Measurements from ENCODE around the gene DALRD3. TPM values are rescaled to one million over a fixed set of nuclear protein-coding genes. Genes with fewer than 3 reads are reported as not detected.
A peak's percentile ranks its signal among the peaks of the same experiment; 100 is the strongest.
"Not testable (repeated sequence)": the region's sequence is repeated elsewhere in the genome, so short reads cannot be mapped to it uniquely, and the experiment has no call there.

DALRD3 gene
- total RNA-seq, 5 donors from 2014 or later (not counting 1 experiment from before 2014, with no cell fraction given) = 20.8 to 35.1 (median 30.3) TPM

DNA sequence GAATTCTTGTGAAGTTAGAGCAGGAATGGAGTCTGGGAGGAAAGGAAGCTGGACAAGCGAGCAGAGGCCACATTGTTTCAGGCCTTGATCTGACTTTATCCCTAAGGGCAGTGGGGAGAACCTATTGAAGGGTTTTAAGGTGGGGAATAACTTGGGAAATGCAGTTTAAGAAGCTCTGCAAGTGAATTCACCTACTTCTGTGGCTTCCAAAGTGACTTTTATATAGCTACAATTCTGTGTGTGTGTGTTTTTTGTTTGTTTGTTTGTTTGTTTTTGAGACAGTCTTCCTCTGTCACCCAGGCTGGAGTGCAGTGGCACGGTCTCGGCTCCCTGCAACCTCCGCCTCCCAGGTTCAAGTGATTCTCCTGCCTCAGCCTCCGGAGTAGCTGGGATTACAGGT is 9.8 kb downstream of the DALRD3 start:
- not testable (repeated sequence) for H3K9me3 Mint-ChIP-seq; H3K4me3 ChIP-seq (ENCODE audit: control insufficient read depth in 1 of 2, extremely low read depth in 1 of 2, low read length in 1 of 2); H3K9me3 ChIP-seq; H3K36me3 Mint-ChIP-seq; ATAC-seq (replicated peaks in 1 of 4); H3K27me3 Mint-ChIP-seq; DNase-seq; H3K27me3 ChIP-seq (replicated peaks in 1 of 2; ENCODE audit: control insufficient read depth in 2 of 2, extremely low read depth in 1 of 2, insufficient read depth in 2 of 2, low read length in 1 of 2)
- CTCF ChIA-PET = interaction anchor here in 1 of 2 donors (0.5 to 3.2 kb wide), 2 partner anchors 12 to 66 kb away, joined by 4 to 46 read pairs; partner anchors contain the start of gene NDUFAF3
- Histone ChIP-seq H3K27ac (ENCODE audit: low read length) (peak overlapping the region; percentile 95), H3K36me3 (ENCODE audit: control insufficient read depth in 2 of 2, extremely low read depth in 1 of 2, insufficient read depth in 1 of 2, low read length in 1 of 2) (peaks cover 18% of the 10 kb centered on the region in 2 donors), H3K4me1 (ENCODE audit: control insufficient read depth in 1 of 2, extremely low read depth in 1 of 2, insufficient read depth in 2 of 2, low read length in 2 of 2) (peaks cover 0 to 27% of the 10 kb centered on the region in 2 experiments)
- 80% methylated on average over 1 of the region's 5 CpGs for WGBS (ENCODE audit: insufficient coverage)
- Mint-ChIP-seq H3K4me3 (peak overlapping the region; percentile 93 to 100 (median 99)), H3K27ac (peak overlapping the region; percentile 100), H3K4me1 (peaks cover 31 to 40% (median 39%) of the 10 kb centered on the region in 3 donors)
- POLR2A ChIA-PET = interaction anchor here (0.6 to 1.1 kb wide), 2 partner anchors 21 to 168 kb away, joined by 4 to 6 read pairs; partner anchors contain the start of gene IMPDH2 (in 1 of the 2)

DNA sequence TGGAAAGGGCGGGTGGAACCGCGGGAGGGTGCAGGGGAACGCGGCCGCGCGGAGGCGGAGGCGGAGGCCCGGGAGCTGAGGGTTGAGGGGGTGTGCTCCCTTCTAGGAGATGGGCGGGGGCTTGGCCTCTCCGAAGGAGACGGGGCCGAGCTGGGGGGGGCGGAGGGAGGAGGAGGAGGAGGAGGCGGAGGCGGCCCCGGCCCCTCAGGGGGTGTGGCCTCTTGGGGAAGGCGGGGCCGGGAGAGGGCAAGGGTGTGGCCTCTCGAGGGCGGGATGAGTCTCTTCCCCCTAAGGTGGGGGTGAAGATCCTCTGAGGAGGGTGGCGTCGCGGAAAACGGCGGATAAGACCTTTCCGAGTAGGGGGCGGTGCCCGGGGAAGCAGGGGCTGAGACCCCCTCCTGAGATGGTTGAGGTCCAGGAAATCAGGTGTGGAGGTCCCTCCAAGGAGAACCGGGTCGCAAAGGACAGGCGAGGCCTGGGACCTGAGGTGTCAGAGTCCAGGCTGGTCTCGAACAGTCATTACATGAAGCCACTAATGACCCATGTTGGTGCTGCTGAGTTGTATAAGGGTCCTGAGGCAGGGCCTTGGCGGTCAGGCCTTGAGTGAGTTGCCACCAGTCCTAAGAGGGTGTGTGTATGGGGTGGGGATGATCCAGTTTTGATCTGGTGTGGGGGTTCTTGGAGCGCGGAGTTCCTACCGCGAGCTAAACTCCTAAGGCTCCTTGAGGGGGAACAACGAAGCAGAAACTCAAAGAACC is 10.4 kb downstream of the DALRD3 start:
- ATAC-seq (replicated peaks in 1 of 4) (peak; percentile 59 to 70 (median 62)), DNase-seq (peak; percentile 60 to 88 (median 74))
- Histone ChIP-seq H3K27ac (ENCODE audit: low read length) (peak overlapping the region; percentile 95), H3K4me3 (ENCODE audit: control insufficient read depth in 1 of 2, extremely low read depth in 1 of 2, low read length in 1 of 2) (peak overlapping the region; percentile 72 to 96), H3K4me1 (ENCODE audit: control insufficient read depth in 1 of 2, extremely low read depth in 1 of 2, insufficient read depth in 2 of 2, low read length in 2 of 2) (peaks cover 0 to 27% of the 10 kb centered on the region in 2 experiments), H3K27me3 (replicated peaks in 1 of 2; ENCODE audit: control insufficient read depth in 2 of 2, extremely low read depth in 1 of 2, insufficient read depth in 2 of 2, low read length in 1 of 2) (no peaks in the 10 kb centered on the region), H3K36me3 (ENCODE audit: control insufficient read depth in 2 of 2, extremely low read depth in 1 of 2, insufficient read depth in 1 of 2, low read length in 1 of 2) (peaks cover 11 to 16% of the 10 kb centered on the region in 2 donors), H3K9me3 (no peaks in the 10 kb centered on the region)
- peak overlapping the region; percentile 93 to 100 (median 99) for H3K4me3 Mint-ChIP-seq
- H3K27ac Mint-ChIP-seq = peak overlapping the region; percentile 100
- CTCF ChIA-PET = interaction anchor here (0.5 to 3.2 kb wide), 16 partner anchors 8 to 575 kb away, joined by 3 to 64 read pairs (median 6); partner anchors contain the start of genes DAG1 (in 1 of the 2), IMPDH2 (in 1 of the 2), NDUFAF3 (in 1 of the 2) and P4HTM (in 1 of the 2)
- 59% methylated on average over 12 of the region's 41 CpGs for WGBS (ENCODE audit: insufficient coverage)
- H3K9me3 Mint-ChIP-seq = no peaks in the 10 kb centered on the region
- peaks cover 31 to 40% (median 36%) of the 10 kb centered on the region in 3 donors for H3K4me1 Mint-ChIP-seq
- H3K36me3 Mint-ChIP-seq = peaks cover 8% of the 10 kb centered on the region
- no peaks in the 10 kb centered on the region for H3K27me3 Mint-ChIP-seq
- POLR2A ChIA-PET = interaction anchor here (0.6 to 1.5 kb wide), 11 partner anchors 10 to 664 kb away, joined by 3 to 16 read pairs (median 4); partner anchors contain the start of genes DALRD3 (in 1 of the 2), NDUFAF3 (in 1 of the 2) and QRICH1 (in 1 of the 2)

DNA sequence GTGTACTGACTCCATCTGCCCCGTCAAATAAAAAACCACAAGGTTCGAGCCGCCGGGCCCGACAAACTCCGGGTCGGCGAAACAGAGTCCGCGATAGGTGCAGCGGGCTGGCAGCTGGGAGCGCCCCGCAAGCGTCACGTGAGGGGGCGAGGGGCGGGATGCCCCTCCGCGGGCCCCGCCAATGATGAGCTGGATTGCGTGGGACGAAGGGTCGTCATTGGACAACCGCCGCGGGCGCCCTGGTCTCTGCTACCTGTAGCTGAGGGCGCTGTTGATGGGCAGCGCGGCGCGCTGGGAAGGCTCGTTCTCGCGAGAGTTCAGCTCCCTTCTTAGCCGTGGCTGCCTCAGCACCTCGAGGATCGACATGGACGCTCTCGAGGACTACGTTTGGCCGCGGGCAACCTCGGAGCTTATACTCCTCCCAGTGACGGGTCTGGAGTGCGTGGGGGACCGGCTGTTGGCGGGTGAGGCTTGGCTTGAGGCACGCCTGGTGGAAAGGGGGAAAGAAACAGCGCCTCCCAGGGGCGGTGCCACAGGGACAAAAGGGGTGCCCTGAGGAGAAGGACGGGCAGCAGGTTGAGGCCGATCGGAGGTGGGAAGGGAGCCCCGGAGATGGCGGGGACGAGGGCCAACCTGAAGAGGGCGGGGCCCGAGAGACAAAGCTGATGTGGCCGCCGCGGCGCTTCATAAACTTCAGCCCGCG is 11.2 kb downstream of the DALRD3 start, which contains the start of gene WDR6:
Gene WDR6 (plus strand): TSS at position 324 of the 703 bp plus-strand sequence. CDS start 41 bp downstream, at position 365.
- H3K4me1 ChIP-seq (ENCODE audit: control insufficient read depth in 1 of 2, extremely low read depth in 1 of 2, insufficient read depth in 2 of 2, low read length in 2 of 2) = peaks cover 0 to 27% of the 10 kb centered on the region in 2 experiments
- POLR2A ChIA-PET = interaction anchor here (0.5 to 1.5 kb wide), 17 partner anchors 10 to 665 kb away, joined by 3 to 16 read pairs (median 4); partner anchors contain the start of genes DALRD3 (in 1 of the 2), NDUFAF3 (in 1 of the 2) and QRICH1 (in 1 of the 2)
- H3K27ac Mint-ChIP-seq = peak within 1 kb of the TSS; percentile 100

DNA sequence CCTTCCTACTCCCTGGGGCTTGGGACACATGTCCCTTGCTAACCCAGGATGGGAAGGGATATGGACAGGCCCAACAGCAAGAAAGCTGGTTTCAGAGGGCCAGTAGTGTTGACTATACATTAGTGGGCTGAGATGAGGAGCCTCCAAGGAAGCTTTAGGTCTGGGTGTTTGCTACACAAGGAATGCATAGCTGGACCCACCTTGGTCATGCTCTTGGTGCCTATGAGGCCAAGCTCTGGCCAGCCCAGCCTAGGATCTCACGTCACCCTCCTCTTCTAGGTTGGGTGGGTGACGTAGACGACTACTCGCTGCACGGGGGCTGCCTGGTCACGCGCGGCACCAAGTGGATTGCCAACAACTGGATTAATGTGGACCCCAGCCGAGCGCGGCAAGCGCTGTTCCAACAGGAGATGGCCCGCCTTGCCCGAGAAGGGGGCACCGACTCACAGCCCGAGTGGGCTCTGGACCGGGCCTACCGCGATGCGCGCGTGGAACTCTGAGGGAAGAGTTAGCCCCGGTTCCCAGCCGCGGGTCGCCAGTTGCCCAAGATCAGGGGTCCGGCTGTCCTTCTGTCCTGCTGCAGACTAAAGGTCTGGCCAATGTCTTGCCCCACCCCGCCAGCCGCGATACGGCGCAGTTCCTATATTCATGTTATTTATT is 11.8 kb downstream of the DALRD3 start:
- ChIA-PET POLR2A (interaction anchor here (0.5 to 1.5 kb wide), 13 partner anchors 12 to 195 kb away, joined by 3 to 16 read pairs (median 5); partner anchors contain the start of genes DALRD3 (in 1 of the 2), NDUFAF3 (in 1 of the 2) and QRICH1 (in 1 of the 2)), CTCF (interaction anchor here (0.6 to 3.2 kb wide), 17 partner anchors 11 to 464 kb away, joined by 3 to 64 read pairs (median 6); partner anchors contain the start of genes ARIH2 (in 1 of the 2), DAG1 (in 1 of the 2), DALRD3 (in 1 of the 2) and IMPDH2 (in 1 of the 2))
- Mint-ChIP-seq H3K9me3 (no peaks in the 10 kb centered on the region), H3K4me1 (peaks cover 23 to 35% (median 29%) of the 10 kb centered on the region in 3 donors), H3K27ac (peak overlapping the region; percentile 100), H3K36me3 (peaks cover 1% of the 10 kb centered on the region), H3K27me3 (no peaks in the 10 kb centered on the region), H3K4me3 (peak overlapping the region; percentile 93 to 100 (median 99))
- ATAC-seq (replicated peaks in 1 of 4) (no peak), DNase-seq (peak in 3 of 35 experiments; percentile 23 to 39 (median 26))
- peak overlapping the region; percentile 95 for H3K27ac ChIP-seq (ENCODE audit: low read length)
- 7% methylated on average over 32 of the region's 32 CpGs for WGBS (ENCODE audit: insufficient coverage)
- peak overlapping the region; percentile 72 to 96 for H3K4me3 ChIP-seq (ENCODE audit: control insufficient read depth in 1 of 2, extremely low read depth in 1 of 2, low read length in 1 of 2)
- H3K27me3 ChIP-seq (replicated peaks in 1 of 2; ENCODE audit: control insufficient read depth in 2 of 2, extremely low read depth in 1 of 2, insufficient read depth in 2 of 2, low read length in 1 of 2) = no peaks in the 10 kb centered on the region
- peaks cover 0 to 4% of the 10 kb centered on the region in 2 donors for H3K36me3 ChIP-seq (ENCODE audit: control insufficient read depth in 2 of 2, extremely low read depth in 1 of 2, insufficient read depth in 1 of 2, low read length in 1 of 2)
- no peaks in the 10 kb centered on the region for H3K9me3 ChIP-seq
- H3K4me1 ChIP-seq (ENCODE audit: control insufficient read depth in 1 of 2, extremely low read depth in 1 of 2, insufficient read depth in 2 of 2, low read length in 2 of 2) = peaks cover 0 to 24% of the 10 kb centered on the region in 2 experiments

More for the DNA sequence above, 11.2 kb downstream of the DALRD3 start, which contains the start of gene WDR6:
- CTCF ChIA-PET = interaction anchor here (0.6 to 3.2 kb wide), 21 partner anchors 8 to 463 kb away, joined by 3 to 64 read pairs (median 5); partner anchors contain the start of genes ARIH2 (in 1 of the 2), DAG1 (in 1 of the 2), DALRD3 (in 1 of the 2) and IMPDH2 (in 1 of the 2)
- Histone ChIP-seq H3K4me3 (ENCODE audit: control insufficient read depth in 1 of 2, extremely low read depth in 1 of 2, low read length in 1 of 2) (peak within 1 kb of the TSS; percentile 72 to 96), H3K36me3 (ENCODE audit: control insufficient read depth in 2 of 2, extremely low read depth in 1 of 2, insufficient read depth in 1 of 2, low read length in 1 of 2) (peaks cover 4 to 10% of the 10 kb centered on the region in 2 donors), H3K27me3 (replicated peaks in 1 of 2; ENCODE audit: control insufficient read depth in 2 of 2, extremely low read depth in 1 of 2, insufficient read depth in 2 of 2, low read length in 1 of 2) (no peaks in the 10 kb centered on the region), H3K27ac (ENCODE audit: low read length) (peak within 1 kb of the TSS; percentile 95), H3K9me3 (no peaks in the 10 kb centered on the region)
- under 1% methylated on average over 48 of the region's 65 CpGs for WGBS (ENCODE audit: insufficient coverage)
- H3K4me3 Mint-ChIP-seq = peak within 1 kb of the TSS; percentile 93 to 100 (median 99)
- no peaks in the 10 kb centered on the region for H3K27me3 Mint-ChIP-seq
- ATAC-seq (replicated peaks in 1 of 4) (peak; percentile 90 to 92 (median 91)), DNase-seq (peak; percentile 89 to 99 (median 96))
- H3K36me3 Mint-ChIP-seq = peaks cover 8% of the 10 kb centered on the region
- peaks cover 29 to 40% (median 35%) of the 10 kb centered on the region in 3 donors for H3K4me1 Mint-ChIP-seq
- H3K9me3 Mint-ChIP-seq = no peaks in the 10 kb centered on the region

DNA sequence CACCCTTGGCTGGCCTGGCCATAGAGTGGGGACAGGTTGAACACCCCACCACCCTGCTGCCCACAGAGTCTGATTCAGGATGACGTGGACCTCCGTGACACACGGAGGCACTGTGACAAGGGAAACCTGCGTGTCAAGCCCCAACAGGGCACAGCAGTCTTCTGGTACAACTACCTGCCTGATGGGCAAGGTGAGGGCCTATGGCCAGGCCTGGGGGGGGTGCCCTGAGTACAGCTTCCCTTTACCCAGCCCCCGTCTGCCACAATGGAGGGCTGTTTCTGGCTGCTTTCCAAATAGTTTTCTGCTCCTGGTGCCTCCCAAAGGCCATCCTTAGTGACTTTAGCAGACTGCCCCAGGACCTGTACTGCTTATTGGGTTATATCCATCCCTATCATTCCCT is 12.4 kb downstream of the DALRD3 start:
- ChIA-PET CTCF (interaction anchor here in 1 of 2 donors (2.1 to 3.2 kb wide), 4 partner anchors 15 to 152 kb away, joined by 9 to 64 read pairs (median 36); partner anchors contain the start of genes IMPDH2, NDUFAF3 and P4HTM), POLR2A (no interaction called here)
- Mint-ChIP-seq H3K4me3 (peak overlapping the region; percentile 93 to 100 (median 99)), H3K4me1 (peaks cover 22 to 35% (median 25%) of the 10 kb centered on the region in 3 donors), H3K9me3 (no peaks in the 10 kb centered on the region), H3K36me3 (no peaks in the 10 kb centered on the region), H3K27ac (peak overlapping the region; percentile 100), H3K27me3 (no peaks in the 10 kb centered on the region)
- H3K9me3 ChIP-seq = no peaks in the 10 kb centered on the region
- no peak overlapping the region for H3K4me3 ChIP-seq (ENCODE audit: control insufficient read depth in 1 of 2, extremely low read depth in 1 of 2, low read length in 1 of 2)
- H3K4me1 ChIP-seq (ENCODE audit: control insufficient read depth in 1 of 2, extremely low read depth in 1 of 2, insufficient read depth in 2 of 2, low read length in 2 of 2) = peaks cover 0 to 24% of the 10 kb centered on the region in 2 experiments
- ATAC-seq (replicated peaks in 1 of 4) = no peak
- no peak for DNase-seq
- WGBS (ENCODE audit: insufficient coverage) = 100% methylated on average over 3 of the region's 5 CpGs
- H3K27ac ChIP-seq (ENCODE audit: low read length) = no peak overlapping the region
- H3K36me3 ChIP-seq (ENCODE audit: control insufficient read depth in 2 of 2, extremely low read depth in 1 of 2, insufficient read depth in 1 of 2, low read length in 1 of 2) = no peaks in the 10 kb centered on the region
- no peaks in the 10 kb centered on the region for H3K27me3 ChIP-seq (replicated peaks in 1 of 2; ENCODE audit: control insufficient read depth in 2 of 2, extremely low read depth in 1 of 2, insufficient read depth in 2 of 2, low read length in 1 of 2)
